ENCODE results near the gene TAMM41. TPM values are rescaled to one million over a fixed set of nuclear protein-coding genes. Genes with fewer than 3 reads are reported as not detected.

The TAMM41 gene, protein sequence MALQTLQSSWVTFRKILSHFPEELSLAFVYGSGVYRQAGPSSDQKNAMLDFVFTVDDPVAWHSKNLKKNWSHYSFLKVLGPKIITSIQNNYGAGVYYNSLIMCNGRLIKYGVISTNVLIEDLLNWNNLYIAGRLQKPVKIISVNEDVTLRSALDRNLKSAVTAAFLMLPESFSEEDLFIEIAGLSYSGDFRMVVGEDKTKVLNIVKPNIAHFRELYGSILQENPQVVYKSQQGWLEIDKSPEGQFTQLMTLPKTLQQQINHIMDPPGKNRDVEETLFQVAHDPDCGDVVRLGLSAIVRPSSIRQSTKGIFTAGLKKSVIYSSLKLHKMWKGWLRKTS
- total RNA-seq, result 1 to 10 TPM; 3.0 to 5.6 TPM
- polyA plus RNA-seq, result 1 to 10 TPM; 4.5 to 8.7 TPM

DNA sequence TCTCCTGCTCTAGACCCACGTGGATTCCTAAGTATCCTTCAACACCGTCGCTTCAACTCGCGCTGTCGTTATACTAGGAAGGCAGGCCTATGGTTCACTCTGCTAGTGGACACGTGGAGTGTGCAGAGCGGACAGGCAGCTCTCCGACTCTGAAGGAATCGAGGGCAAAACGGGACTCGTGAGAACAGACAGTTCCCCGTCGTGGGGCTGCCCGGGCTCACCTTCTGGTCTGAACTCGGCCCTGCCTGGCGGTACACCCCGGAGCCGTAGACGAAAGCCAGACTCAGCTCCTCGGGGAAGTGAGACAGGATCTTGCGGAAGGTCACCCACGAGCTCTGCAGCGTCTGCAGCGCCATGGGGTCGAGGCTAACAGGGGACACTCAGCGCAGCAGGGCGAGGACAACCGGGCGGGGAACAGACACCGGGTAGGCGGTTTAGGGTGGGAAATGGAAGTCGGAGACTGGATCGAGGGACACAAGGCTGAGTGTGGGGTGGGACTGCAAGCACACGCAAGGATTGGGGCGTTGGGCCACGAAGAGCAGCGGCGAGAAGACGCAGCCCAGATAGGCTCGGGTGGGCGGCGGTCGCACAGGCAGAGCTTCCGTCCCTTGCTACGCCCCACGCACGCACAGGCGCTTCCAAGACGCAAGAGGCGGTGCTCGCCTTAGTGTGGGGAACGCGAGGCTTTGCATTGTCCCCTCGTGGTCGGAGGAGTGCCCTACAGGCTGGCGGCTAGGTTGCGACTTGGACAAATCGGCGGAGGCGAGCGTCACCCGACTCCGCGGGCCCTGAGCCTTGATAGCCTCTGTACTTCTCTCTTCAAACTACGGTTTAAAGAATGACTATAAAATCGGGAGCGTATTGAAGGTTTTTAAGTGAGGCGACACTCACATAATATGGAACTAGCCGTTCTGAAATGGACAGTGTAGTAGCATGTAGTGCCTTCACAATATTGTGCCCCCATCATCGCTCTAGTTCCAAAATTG, at the start of gene TAMM41:
TSS of gene TAMM41 (minus strand) at position 605 of the 986 bp plus-strand sequence. CDS start at position 356, 249 bp downstream.
- H3K27ac ChIP-seq (ENCODE audit: low read depth in 1 of 2, low read length in 2 of 2), result peak within 1 kb of the TSS; percentile 52 to 91
- WGBS, result 2% methylated on average over 71 of the region's 71 CpGs
- TF ChIP-seq FOXA2 (IDR thresholded peaks at IDR 0.05) (peak; percentile 5), YY1 (IDR thresholded peaks at IDR 0.05) (peak; percentile 84), JUND (IDR thresholded peaks at IDR 0.05) (peak in 1 of 2 donors; percentile 67), EGR1 (IDR thresholded peaks at IDR 0.05; ENCODE audit: low read depth in 2 of 2) (no peak), SP1 (IDR thresholded peaks at IDR 0.05) (peak; percentile 45), RAD21 (IDR thresholded peaks at IDR 0.05) (peak; percentile 42 to 72), HNF4A (conservative IDR thresholded peaks at IDR 0.05) (peak; percentile 20 to 44), GABPA (IDR thresholded peaks at IDR 0.05 in 1 of 2, conservative IDR thresholded peaks at IDR 0.05 in 1 of 2) (peak in 1 of 2 donors; percentile 73), RXRA (IDR thresholded peaks at IDR 0.05) (peak; percentile 44 to 66), FOXA1 (IDR thresholded peaks at IDR 0.05) (no peak), NR2F2 (IDR thresholded peaks at IDR 0.05) (peak; percentile 33)
- TF ChIP-seq, protein P1, sequence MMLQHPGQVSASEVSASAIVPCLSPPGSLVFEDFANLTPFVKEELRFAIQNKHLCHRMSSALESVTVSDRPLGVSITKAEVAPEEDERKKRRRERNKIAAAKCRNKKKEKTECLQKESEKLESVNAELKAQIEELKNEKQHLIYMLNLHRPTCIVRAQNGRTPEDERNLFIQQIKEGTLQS (IDR thresholded peaks at IDR 0.05), result no peak
- TF ChIP-seq, protein P2, sequence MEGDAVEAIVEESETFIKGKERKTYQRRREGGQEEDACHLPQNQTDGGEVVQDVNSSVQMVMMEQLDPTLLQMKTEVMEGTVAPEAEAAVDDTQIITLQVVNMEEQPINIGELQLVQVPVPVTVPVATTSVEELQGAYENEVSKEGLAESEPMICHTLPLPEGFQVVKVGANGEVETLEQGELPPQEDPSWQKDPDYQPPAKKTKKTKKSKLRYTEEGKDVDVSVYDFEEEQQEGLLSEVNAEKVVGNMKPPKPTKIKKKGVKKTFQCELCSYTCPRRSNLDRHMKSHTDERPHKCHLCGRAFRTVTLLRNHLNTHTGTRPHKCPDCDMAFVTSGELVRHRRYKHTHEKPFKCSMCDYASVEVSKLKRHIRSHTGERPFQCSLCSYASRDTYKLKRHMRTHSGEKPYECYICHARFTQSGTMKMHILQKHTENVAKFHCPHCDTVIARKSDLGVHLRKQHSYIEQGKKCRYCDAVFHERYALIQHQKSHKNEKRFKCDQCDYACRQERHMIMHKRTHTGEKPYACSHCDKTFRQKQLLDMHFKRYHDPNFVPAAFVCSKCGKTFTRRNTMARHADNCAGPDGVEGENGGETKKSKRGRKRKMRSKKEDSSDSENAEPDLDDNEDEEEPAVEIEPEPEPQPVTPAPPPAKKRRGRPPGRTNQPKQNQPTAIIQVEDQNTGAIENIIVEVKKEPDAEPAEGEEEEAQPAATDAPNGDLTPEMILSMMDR (IDR thresholded peaks at IDR 0.05; ENCODE audit: low read depth, low read length, missing input control), result peak; percentile 85
- TF ChIP-seq, protein P3, sequence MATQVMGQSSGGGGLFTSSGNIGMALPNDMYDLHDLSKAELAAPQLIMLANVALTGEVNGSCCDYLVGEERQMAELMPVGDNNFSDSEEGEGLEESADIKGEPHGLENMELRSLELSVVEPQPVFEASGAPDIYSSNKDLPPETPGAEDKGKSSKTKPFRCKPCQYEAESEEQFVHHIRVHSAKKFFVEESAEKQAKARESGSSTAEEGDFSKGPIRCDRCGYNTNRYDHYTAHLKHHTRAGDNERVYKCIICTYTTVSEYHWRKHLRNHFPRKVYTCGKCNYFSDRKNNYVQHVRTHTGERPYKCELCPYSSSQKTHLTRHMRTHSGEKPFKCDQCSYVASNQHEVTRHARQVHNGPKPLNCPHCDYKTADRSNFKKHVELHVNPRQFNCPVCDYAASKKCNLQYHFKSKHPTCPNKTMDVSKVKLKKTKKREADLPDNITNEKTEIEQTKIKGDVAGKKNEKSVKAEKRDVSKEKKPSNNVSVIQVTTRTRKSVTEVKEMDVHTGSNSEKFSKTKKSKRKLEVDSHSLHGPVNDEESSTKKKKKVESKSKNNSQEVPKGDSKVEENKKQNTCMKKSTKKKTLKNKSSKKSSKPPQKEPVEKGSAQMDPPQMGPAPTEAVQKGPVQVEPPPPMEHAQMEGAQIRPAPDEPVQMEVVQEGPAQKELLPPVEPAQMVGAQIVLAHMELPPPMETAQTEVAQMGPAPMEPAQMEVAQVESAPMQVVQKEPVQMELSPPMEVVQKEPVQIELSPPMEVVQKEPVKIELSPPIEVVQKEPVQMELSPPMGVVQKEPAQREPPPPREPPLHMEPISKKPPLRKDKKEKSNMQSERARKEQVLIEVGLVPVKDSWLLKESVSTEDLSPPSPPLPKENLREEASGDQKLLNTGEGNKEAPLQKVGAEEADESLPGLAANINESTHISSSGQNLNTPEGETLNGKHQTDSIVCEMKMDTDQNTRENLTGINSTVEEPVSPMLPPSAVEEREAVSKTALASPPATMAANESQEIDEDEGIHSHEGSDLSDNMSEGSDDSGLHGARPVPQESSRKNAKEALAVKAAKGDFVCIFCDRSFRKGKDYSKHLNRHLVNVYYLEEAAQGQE (IDR thresholded peaks at IDR 0.05), result no peak
- TF ChIP-seq, protein P4, sequence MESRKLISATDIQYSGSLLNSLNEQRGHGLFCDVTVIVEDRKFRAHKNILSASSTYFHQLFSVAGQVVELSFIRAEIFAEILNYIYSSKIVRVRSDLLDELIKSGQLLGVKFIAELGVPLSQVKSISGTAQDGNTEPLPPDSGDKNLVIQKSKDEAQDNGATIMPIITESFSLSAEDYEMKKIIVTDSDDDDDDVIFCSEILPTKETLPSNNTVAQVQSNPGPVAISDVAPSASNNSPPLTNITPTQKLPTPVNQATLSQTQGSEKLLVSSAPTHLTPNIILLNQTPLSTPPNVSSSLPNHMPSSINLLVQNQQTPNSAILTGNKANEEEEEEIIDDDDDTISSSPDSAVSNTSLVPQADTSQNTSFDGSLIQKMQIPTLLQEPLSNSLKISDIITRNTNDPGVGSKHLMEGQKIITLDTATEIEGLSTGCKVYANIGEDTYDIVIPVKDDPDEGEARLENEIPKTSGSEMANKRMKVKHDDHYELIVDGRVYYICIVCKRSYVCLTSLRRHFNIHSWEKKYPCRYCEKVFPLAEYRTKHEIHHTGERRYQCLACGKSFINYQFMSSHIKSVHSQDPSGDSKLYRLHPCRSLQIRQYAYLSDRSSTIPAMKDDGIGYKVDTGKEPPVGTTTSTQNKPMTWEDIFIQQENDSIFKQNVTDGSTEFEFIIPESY (IDR thresholded peaks at IDR 0.05), result peak; percentile 73
- TF ChIP-seq, protein P5, sequence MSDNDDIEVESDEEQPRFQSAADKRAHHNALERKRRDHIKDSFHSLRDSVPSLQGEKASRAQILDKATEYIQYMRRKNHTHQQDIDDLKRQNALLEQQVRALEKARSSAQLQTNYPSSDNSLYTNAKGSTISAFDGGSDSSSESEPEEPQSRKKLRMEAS (IDR thresholded peaks at IDR 0.05), result peak; percentile 79
- no peaks in the 10 kb centered on the region for H3K27me3 ChIP-seq (ENCODE audit: control insufficient read depth in 4 of 4, insufficient read depth in 4 of 4, low read length in 3 of 4)
- peak within 1 kb of the TSS; percentile 73 to 95 (median 80) for H3K4me3 ChIP-seq (ENCODE audit: low read depth in 1 of 3, low read length in 3 of 3)
- H3K36me3 ChIP-seq (ENCODE audit: control insufficient read depth in 4 of 4, insufficient read depth in 3 of 4, low read depth in 1 of 4, low read length in 3 of 4), result peaks cover 2 to 16% (median 10%) of the 10 kb centered on the region in 4 donors
- H3K9ac ChIP-seq (ENCODE audit: low read depth in 1 of 2, low read length in 2 of 2), result peak within 1 kb of the TSS; percentile 58 to 64
- H3K9me3 ChIP-seq (ENCODE audit: control insufficient read depth in 4 of 4, low read length in 3 of 4), result no peaks in the 10 kb centered on the region
- H3K4me1 ChIP-seq (ENCODE audit: control insufficient read depth in 4 of 4, insufficient read depth in 4 of 4, low read length in 3 of 4), result peaks cover 0 to 17% (median 13%) of the 10 kb centered on the region in 4 donors
- peak; percentile 85 for DNase-seq (ENCODE audit: low spot score)
